GM21381 (cell line): ENCODE results near the gene OR5C1.
A peak's percentile ranks its signal among the peaks of the same experiment; 100 is the strongest.
"Not testable (repeated sequence)": the region's sequence is repeated elsewhere in the genome, so short reads cannot be mapped to it uniquely, and the experiment has no call there.

Source experiments
- ATAC-seq: cut with Tn5 transposase; IDR thresholded peaks from one replicate; pipeline ENCODE4 v1.9.1; 2021; ENCODE audit warnings: mild to moderate bottlenecking, moderate library complexity; ENCODE audit not compliant: unreplicated experiment

The OR5C1 gene

DNA sequence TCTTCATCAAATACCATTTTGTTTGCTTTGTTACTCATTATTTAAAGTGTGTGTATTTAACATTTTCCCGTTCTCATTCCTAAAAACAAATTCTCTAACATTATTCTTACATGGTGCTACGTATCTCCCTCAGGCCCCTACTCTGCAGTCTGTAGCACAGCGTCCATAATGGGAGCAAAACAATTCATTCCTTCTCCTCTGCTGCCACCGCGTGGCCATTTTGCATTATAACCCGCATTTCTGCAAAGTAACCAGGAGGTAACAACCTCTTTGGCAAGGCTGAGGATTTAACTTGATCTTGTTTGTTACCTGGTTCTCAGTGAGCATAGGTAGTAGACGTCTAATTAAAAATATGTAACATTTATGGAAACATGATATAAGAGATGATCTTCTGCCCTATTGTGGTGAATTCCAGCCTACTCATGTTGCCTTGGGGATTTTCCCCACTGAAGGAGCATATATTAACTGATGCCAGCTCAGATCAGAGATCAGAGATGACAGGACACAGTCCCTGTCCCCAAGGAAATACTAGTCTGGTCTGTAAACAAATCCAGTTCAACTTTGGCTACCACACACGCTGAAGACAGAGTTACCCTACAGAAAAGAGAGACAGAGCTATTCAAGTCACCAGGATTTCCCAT is 21.7 kb downstream of the OR5C1 start:
- peak; percentile 84 for ATAC-seq

DNA sequence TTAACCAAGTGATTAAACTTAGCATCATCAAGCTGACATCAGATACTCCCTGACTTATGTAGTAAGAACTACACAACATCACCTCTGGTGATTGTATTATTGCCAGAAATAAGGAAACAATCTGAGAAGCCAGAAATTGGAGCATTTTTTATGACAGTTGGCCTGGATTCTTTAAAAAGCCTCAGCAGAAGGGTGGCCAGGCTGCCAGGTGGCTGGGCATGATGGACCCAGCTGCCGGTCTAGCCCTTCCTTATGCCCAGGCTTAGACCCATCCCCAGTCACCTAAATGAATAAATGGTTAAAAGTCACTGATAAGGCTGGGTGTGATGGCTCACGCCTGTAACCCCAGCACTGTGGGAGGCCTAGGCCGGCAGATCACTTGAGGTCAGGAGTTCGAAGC is 24.0 kb downstream of the OR5C1 start:
- no peak for ATAC-seq

DNA sequence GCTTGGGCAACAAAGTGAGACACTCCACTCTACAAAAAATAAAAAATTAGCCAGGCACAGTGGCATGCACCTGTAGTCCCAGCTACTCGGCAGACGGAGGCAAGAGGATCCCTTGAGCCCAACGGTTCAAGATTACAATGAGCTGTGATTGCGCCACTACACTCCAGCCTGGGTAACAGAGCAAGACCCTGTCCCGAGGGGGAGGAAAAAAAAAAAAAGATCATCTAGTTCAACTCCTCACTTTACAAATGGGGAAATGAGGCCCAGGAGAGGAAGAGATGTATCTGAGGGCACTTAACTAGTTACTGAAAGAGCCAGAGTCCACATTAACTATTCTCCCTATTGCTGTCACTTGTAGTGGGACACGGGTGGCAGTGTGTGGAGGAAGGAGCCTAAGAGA is 25.8 kb downstream of the OR5C1 start:
- ATAC-seq, result no peak

DNA sequence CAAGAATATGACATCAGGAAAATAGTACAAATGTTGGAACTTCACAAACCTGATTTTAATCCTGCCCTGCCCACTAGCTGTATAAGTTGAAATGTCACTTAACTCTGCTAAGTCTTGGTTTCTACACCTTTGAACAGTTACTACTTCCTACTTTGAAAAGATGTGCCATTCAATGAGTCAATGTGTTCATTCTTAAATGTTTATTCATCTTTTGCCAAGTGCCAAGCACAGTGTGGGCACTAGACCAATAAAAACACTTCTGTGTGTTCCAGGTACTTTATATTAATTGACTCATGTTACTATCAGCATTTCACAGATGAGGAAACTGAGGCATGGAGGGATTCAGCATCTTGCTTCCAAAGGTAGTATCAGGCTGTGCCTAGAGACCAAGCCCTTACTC is 26.8 kb downstream of the OR5C1 start:
- ATAC-seq, result no peak

DNA sequence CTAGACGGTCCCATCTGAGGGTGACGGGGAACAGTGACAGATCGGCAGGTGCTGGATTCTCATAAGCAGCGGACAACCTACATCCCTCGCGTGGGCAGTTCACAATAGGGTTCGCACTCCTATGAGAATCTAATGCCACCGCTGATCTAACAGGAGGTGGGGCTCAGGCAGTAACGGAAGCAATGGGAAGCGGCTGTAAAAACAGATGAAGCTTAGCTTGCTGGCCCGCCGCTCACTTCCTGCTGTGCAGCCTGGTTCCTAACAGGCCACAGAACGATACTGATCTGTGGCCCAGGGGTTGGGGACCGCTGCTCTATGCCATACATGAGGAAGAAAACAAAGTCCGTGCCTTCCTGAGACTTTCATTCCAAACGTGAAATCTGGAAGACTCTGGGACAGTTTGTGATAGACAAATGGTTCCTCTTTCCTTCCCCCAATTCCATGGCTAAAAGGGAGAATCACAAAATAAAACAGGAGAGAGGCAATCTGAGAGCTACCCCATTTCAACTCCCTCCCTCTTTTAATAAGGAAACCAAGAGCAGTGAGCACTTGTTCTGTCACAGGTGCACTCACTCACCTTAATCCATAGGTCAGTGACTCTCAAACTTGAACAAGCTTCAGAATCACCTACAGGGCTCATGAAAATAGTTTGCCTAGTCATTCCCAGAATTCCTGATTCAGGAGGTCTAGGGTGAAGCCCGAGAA is 27.6 kb downstream of the OR5C1 start:
- ATAC-seq, result peak; percentile 64

DNA sequence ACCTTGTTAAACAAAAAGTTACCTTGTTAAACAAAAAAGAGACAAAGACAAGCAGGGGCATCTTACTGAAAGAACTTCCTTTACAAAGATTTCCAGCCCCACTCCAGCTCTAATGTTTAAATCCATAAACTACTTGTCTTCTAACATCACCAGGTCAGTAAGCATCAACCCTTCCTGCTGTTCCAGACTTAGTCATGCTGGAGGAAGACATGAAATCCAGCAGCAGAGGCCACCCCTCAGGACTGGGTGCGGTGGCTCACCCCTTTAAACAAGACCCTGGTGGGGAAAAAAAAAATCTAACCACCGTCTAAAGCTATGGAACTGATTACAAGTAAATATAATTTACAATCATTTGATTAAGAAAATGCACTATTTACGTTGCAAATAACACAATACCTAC is 30.6 kb downstream of the OR5C1 start:
- no peak for ATAC-seq

DNA sequence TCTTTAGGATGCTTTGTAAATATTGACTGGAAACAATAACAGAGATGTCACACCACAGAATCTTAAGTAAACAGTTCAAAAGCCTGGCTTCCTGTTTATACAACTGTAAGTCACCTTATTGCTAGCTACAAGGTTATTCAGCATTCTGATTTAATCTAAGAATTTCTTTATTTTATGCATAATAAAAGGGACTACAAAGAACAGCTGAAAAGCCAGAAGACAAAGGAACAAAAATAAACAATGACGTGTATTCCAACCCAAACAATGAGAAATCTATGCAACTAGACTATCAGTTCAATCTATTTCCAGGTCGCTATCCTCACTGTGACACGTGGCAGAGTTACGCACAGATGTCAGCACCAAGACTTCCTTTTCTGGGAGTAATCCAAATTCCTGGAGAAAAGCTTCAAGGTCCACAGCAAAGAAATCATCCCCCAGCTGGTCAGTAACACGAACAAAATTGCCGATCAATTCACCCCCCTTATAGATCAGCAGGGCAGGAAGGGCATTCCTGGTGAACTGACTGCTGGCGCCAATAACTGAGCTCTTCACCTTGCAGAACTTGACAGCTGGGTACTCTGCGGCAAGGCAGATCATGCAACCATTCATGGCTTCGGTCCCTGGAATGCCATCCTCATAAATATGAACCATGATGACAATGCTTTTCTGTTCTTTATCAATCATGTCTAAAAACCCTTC is 31.2 kb downstream of the OR5C1 start:
- ATAC-seq, result no peak

DNA sequence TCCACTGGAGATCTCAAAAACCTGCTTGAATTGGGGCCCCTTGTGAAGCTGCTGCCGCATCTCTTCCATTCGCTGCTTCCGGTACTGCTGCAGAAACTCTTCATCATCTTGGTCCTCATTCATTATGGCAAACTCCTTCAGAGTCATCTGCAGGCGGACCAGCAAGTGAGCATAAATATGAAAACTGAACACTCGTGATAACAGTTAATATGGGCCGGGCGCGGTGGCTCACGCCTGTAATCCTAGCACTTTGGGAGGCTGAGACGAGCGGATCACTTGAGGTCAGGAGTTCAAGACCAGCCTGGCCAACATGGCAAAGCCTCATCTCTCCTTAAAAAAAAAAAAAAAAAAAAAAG is 31.7 kb downstream of the OR5C1 start:
- no peak for ATAC-seq

DNA sequence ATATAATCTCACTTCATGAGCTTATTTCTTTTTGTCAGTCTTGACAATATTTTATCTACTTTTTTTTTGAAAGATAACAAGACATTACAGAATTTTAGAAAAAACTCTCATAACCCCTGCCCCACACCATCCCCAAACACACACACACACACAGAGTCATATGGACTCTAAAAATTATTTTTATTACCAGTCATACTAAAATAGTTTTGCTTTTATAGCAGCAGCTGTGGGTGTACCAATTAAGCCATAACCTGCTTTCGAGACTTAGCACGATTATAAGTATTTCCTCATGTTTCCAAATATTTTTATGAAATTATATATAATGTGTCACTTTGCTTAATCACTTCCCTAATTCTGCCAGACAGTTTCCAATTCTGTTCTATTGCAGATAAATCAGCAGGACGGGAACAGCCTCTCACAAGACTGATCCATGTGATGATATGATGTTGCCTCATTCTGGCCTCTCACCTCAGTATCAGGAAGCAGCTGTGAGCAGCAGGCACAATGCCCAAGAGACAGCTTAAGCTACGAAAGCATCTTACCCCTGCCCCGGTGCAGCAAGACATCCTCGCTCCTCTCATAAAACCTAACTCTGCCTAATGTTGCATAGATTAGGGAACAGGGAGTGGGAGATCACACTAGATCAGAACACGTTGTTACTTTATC is 32.7 kb downstream of the OR5C1 start:
- no peak for ATAC-seq

DNA sequence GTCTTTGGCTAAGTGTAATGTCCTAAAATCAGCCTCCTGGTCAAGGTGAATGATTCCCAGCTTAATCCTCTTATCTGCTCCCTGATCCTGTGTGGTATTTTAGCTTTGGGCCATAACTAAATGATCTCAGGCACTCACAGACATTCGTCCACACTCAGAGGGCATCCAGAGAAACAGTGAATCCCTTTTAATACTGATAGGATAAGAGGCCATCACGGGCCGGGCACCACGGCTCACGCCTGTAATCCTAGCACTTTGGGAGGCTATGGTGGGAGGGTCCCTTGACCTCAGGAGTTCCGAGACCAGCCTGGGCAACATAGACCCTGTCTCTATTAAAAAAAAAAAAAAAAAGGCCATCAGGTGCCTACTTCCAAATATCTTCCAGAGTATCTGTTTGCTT is 33.3 kb downstream of the OR5C1 start:
- ATAC-seq, result no peak

DNA sequence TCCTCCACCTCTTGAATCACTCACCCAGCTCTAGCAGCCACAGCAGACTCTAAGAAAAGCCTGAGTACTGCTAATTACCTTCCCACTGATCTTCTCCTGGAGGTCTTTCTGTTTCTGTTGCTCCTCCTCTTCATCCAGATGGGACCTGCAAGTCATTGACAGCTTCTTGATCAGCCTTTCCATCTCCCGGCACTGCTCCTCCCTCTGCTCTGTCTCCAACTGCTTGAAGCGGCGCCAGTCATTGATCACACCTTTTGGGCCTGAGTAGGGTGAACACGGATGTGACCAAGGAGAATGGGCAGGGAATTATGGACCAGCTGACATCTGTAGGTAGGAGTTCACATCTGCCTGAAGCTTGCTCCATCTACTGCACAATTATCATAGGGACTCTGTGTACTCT is 34.2 kb downstream of the OR5C1 start:
- no peak for ATAC-seq

DNA sequence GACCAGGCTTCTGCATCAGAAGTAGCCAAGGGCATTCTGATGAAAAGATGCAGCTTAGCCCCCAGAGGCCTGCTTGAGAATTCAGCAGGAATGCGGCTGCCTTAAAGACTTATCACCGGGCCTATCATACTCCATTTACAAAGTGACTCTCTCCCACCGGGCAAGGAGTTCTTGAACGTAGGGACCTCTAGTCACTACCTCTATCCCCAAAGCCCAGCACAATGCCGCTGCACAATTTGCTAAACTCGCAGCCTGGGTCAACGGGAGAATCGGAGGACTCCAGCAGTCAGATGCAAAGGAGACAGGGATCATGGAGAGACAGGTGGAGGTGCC is 39.0 kb downstream of the OR5C1 start:
- ATAC-seq, result peak; percentile 15

DNA sequence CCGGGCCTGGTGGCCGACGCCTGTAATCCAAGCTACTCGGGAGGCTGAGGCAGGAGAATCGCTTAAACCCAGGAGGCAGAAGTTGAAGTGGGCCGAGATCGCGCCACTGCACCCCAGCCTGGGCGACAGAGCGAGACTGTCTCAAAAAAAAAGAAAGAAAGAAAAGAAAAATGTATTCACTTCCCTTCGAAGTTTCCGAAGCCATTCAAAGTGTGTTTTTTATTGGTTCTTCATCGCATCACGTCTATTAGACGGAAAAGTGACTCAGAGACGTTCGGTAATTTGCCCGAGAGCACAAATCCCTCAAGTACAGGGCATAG is 40.2 kb downstream of the OR5C1 start:
- not testable (repeated sequence) for ATAC-seq

DNA sequence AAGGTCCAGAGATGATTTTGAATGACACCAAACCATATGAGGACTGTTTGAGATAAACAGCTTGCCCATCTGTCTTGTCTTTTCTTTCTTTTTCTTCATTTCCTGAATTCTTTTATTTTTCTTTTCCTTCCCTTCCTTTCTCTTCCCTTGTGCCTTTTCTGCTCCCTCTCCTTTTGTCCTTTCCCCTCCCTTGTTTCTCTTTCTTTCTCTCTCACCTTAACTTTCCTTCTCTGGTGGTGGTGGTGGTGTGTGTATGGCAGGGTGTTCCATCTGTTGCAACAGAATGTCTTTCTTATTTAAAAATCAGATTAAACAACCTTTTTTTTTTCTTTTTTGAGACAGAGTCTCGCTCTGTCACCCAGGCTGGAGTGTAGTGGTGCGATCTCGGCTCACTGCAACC is 43.5 kb downstream of the OR5C1 start:
- no peak for ATAC-seq

DNA sequence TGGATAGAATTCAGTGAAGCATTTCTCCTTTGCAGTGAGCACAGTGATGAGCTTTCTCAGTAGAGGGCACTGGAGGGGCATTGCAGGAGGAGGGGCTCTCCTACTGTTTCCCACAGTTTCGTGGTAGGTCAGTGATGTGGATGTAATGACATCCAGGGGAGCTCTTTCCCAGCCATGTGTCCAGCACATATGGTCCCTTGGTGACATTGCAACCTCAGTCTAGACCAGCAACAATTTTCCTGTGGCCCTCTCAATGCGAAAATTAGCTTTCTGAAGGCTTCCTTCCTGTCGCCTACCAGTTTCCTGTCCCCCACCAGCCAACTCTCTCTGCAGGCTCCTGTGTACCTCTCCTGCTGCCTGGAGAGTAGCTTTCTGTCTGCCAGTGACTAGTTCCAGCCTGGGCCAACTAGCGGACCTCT is 46.6 kb downstream of the OR5C1 start:
- no peak for ATAC-seq

DNA sequence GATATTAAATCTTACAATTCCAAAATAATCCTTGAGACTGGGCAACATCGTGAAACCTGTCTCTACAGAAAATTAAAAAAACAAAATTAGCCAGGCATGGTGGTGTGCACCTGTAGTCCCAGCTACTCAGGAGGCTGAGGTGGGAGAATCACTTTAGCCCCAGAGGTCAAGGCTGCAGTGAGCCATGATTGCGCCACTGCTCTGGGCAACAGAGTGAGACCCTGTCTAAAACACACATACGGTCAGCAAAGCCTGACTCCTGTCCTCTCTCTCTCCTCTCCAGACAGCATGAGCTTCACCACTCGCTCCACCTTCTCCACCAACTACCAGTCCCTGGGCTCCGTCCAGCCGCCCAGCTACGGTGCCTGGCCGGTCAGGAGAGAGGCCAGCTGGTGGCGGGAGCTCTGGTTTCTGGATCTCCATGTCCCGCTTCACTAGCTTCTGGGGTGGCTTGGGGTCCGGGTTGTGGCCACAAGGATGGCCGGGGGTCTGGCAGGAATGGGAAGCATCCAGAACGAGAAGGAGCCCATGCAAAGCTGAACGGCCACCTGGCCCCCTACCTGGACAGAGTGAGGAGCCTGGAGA is 48.6 kb downstream of the OR5C1 start:
- ATAC-seq, result no peak

DNA sequence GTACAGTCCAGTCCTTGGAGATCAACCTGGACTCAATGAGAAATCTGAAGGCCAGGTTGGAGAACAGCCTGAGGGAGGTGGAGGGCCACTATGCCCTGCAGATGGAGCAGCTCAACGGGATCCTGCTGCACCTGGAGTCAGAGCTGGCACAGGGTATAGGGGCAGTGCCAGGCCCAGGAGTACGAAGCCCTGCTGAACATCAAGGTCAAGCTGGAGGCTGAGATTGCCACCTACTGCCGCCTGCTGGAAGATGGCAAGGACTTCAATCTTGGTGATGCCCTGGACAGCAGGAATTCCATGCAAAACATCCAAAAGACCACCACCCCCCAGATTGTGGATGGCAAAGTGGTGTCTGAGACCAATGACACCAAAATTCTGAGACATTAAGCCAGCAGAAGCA is 49.7 kb downstream of the OR5C1 start:
- ATAC-seq, result not testable (repeated sequence)
